ENCODE data around the gene LUZP2.

GRCh38 chr11:24866743-24867142, 369.9 kb downstream of the LUZP2 start:
- no peak for TF ChIP-seq POLR2AphosphoS5 (IDR thresholded peaks at IDR 0.05)
- TF ChIP-seq, protein P1, sequence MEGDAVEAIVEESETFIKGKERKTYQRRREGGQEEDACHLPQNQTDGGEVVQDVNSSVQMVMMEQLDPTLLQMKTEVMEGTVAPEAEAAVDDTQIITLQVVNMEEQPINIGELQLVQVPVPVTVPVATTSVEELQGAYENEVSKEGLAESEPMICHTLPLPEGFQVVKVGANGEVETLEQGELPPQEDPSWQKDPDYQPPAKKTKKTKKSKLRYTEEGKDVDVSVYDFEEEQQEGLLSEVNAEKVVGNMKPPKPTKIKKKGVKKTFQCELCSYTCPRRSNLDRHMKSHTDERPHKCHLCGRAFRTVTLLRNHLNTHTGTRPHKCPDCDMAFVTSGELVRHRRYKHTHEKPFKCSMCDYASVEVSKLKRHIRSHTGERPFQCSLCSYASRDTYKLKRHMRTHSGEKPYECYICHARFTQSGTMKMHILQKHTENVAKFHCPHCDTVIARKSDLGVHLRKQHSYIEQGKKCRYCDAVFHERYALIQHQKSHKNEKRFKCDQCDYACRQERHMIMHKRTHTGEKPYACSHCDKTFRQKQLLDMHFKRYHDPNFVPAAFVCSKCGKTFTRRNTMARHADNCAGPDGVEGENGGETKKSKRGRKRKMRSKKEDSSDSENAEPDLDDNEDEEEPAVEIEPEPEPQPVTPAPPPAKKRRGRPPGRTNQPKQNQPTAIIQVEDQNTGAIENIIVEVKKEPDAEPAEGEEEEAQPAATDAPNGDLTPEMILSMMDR (IDR thresholded peaks at IDR 0.05) = no peak
